Lower lobe of right lung (tissue), 2 donors: Measurements from ENCODE around the gene CCDC51. TPM values are rescaled to one million over a fixed set of nuclear protein-coding genes. Genes with fewer than 3 reads are reported as not detected.

Experiments used
- ATAC-seq, 2 donors: fragments of 200-7000 bp; cut with Tn5 transposase; one replicate each; pipeline ENCODE4 v1.9.1; 2020 to 2022; ENCODE audit warnings: mild to moderate bottlenecking in 2 of 2, moderate library complexity in 2 of 2
- DNase-seq: peaks from one replicate; pipeline ENCODE4 v3.0.0-alpha.2; 2020
- H3K27ac ChIP-seq: fragments of 200-600 bp; one replicate; pipeline ENCODE4 v1.8.0; 2022
- H3K27me3 ChIP-seq: fragments of 200-600 bp; one replicate; pipeline ENCODE4 v1.8.0; 2022; ENCODE audit warnings: low read depth
- H3K36me3 ChIP-seq: fragments of 200-600 bp; one replicate; pipeline ENCODE4 v1.8.0; 2022; ENCODE audit warnings: mild to moderate bottlenecking
- H3K4me1 ChIP-seq: fragments of 200-600 bp; one replicate; pipeline ENCODE4 v1.8.0; 2022
- H3K4me3 ChIP-seq: fragments of 200-600 bp; one replicate; pipeline ENCODE4 v1.8.0; 2022; ENCODE audit warnings: mild to moderate bottlenecking
- H3K9me3 ChIP-seq: fragments of 200-600 bp; one replicate; pipeline ENCODE4 v1.8.0; 2022
- CTCF ChIP-seq: fragments of 200-600 bp; IDR thresholded peaks from one replicate; pipeline ENCODE4 v1.8.0; 2022; ENCODE audit warnings: antibody characterized with exemption, mild to moderate bottlenecking
- intact Hi-C: fragments of 100-400 bp; cut with DNase I; formaldehyde crosslinking; loops from one replicate; pipeline ENCODE4 v1.11.0; 2022
- total RNA-seq: library from RNA; stranded (reverse); fragmentation: NEBNext Ultra II Directional; extraction: Animal tissue kit (Norgen Biotek cat#: 25700); gene quantifications from one replicate; pipeline ENCODE4 v1.2.1, GENCODE V29; 2021
- donor health status: DM: no; HTN: yes; CAD: no; lungs with severe emphysema.

The CCDC51 gene
- total RNA-seq, 1 donor from 2014 or later: 8.6 TPM

- H3K9me3 ChIP-seq: no peaks in the 10 kb centered on the region
- no peak overlapping the region for H3K4me3 ChIP-seq
- no peak overlapping the region for H3K27ac ChIP-seq
- intact Hi-C loops: no loop called here
- H3K4me1 ChIP-seq: peaks cover 39% of the 10 kb centered on the region
- TF ChIP-seq CTCF: no peak
- H3K36me3 ChIP-seq: peaks cover 31% of the 10 kb centered on the region
- ATAC-seq (no peak), DNase-seq (no peak)
- H3K27me3 ChIP-seq: no peaks in the 10 kb centered on the region
Measured at GRCh38 chr3:48423883-48424695, 15.8 kb downstream of the CCDC51 start.

- H3K9me3 ChIP-seq: no peaks in the 10 kb centered on the region
- intact Hi-C loops: no loop called here
- no peak overlapping the region for H3K4me3 ChIP-seq
- peaks cover 34% of the 10 kb centered on the region for H3K4me1 ChIP-seq
- ATAC-seq: no peak
- no peaks in the 10 kb centered on the region for H3K27me3 ChIP-seq
- DNase-seq: no peak
- peaks cover 38% of the 10 kb centered on the region for H3K36me3 ChIP-seq
- no peak for TF ChIP-seq CTCF
- no peak overlapping the region for H3K27ac ChIP-seq
Measured at GRCh38 chr3:48423241-48423882, 16.6 kb downstream of the CCDC51 start.

- peaks cover 27% of the 10 kb centered on the region for H3K4me1 ChIP-seq
- intact Hi-C loops: no loop called here
Measured at GRCh38 chr3:48422681-48423080, 17.2 kb downstream of the CCDC51 start.

GRCh38 chr3:48422272-48422671, 17.6 kb downstream of the CCDC51 start:
- ATAC-seq (no peak), DNase-seq (no peak)
- Histone ChIP-seq H3K27me3 (no peaks in the 10 kb centered on the region), H3K4me1 (peaks cover 23% of the 10 kb centered on the region), H3K9me3 (no peaks in the 10 kb centered on the region), H3K4me3 (no peak overlapping the region), H3K27ac (no peak overlapping the region), H3K36me3 (peaks cover 49% of the 10 kb centered on the region)
- TF ChIP-seq CTCF: no peak
- intact Hi-C loops: no loop called here

More at GRCh38 chr3:48422681-48423080, 17.2 kb downstream of the CCDC51 start:
- Histone ChIP-seq H3K27me3 (no peaks in the 10 kb centered on the region), H3K36me3 (peaks cover 45% of the 10 kb centered on the region), H3K4me3 (no peak overlapping the region), H3K9me3 (no peaks in the 10 kb centered on the region), H3K27ac (no peak overlapping the region)
- no peak for TF ChIP-seq CTCF
- ATAC-seq (no peak), DNase-seq (no peak)

DNA sequence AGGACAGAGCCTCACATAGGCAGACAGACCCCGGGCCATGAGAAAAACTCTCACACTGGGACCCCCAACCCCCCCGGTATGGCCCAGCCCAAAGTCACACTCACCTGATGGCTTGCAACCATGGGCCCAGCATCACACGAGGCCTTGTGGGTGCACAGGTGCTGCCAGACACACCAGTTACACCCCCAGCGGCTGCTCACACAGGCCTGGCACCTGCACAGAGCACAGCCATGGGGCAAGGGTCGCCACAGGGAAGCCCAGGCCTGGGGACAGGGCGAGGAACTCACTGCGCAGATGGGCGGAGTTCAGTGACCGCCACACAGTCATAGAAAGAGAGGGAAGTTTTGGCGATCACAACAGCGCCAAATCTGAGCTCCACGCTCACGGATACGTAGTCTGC, 19.4 kb downstream of the CCDC51 start:
- intact Hi-C loops: no loop called here
- no peaks in the 10 kb centered on the region for H3K27me3 ChIP-seq
- no peak overlapping the region for H3K4me3 ChIP-seq
- no peak for TF ChIP-seq CTCF
- no peaks in the 10 kb centered on the region for H3K9me3 ChIP-seq
- DNase-seq (no peak), ATAC-seq (no peak)
- H3K27ac ChIP-seq: no peak overlapping the region
- peaks cover 7% of the 10 kb centered on the region for H3K4me1 ChIP-seq
- H3K36me3 ChIP-seq: peaks cover 66% of the 10 kb centered on the region
